Inflammatory macrophage (primary cell): Measurements from ENCODE around the gene PSMD13.
"Not testable (repeated sequence)": the region's sequence is repeated elsewhere in the genome, so short reads cannot be mapped to it uniquely, and the experiment has no call there.

Experiments used
- DNase-seq, 2 donors: peaks; one replicate each; pipeline ENCODE4 v3.0.0-alpha.2; 2020 to 2022
- total RNA-seq, 18 experiments: gene quantifications; one replicate each; lab custom pipeline; 2026; ENCODE audit warnings: mixed read lengths in 6 of 18, inconsistent platforms in 2 of 18; lab: John Stamatoyannopoulos, UW

PSMD13 gene
- total RNA-seq: 48.7 to 104 (median 80.7) reads per million in 18 experiments

- peak; percentile 94 to 98 for DNase-seq
These were observed at the start of gene PSMD13 for GRCh38 chr11:236774-237767. TSS of gene PSMD13 (plus strand) at chr11:236976. CDS start at chr11:237050, 74 bp downstream.

- not testable (repeated sequence) for DNase-seq
These were observed 47.5 kb upstream of the PSMD13 start for GRCh38 chr11:189200-189783.

GRCh38 chr11:189843-190311, 46.9 kb upstream of the PSMD13 start:
- not testable (repeated sequence) for DNase-seq

GRCh38 chr11:190546-190945, 46.2 kb upstream of the PSMD13 start:
- DNase-seq: not testable (repeated sequence)

- not testable (repeated sequence) for DNase-seq
These were observed 45.0 kb upstream of the PSMD13 start for GRCh38 chr11:191490-192478.

GRCh38 chr11:192674-193128, 44.1 kb upstream of the PSMD13 start, which contains the start of gene SCGB1C1:
TSS of gene SCGB1C1 (plus strand) at chr11:193078. CDS start at chr11:193100, 22 bp downstream.
- DNase-seq: not testable (repeated sequence)

- not testable (repeated sequence) for DNase-seq
These were observed 43.3 kb upstream of the PSMD13 start for GRCh38 chr11:193481-193880.

- no peak for DNase-seq
These were observed 39.7 kb upstream of the PSMD13 start for GRCh38 chr11:196786-197731.

GRCh38 chr11:197741-198235, 39.0 kb upstream of the PSMD13 start:
- DNase-seq: no peak

GRCh38 chr11:198236-198806, 38.5 kb upstream of the PSMD13 start:
- no peak for DNase-seq

- DNase-seq: no peak
These were observed 37.7 kb upstream of the PSMD13 start for GRCh38 chr11:199004-199581.

GRCh38 chr11:199782-200181, 37.0 kb upstream of the PSMD13 start:
- no peak for DNase-seq

GRCh38 chr11:200224-201003, 36.4 kb upstream of the PSMD13 start:
- DNase-seq: no peak

- DNase-seq: peak in 1 of 2 donors; percentile 21
These were observed 34.8 kb upstream of the PSMD13 start for GRCh38 chr11:201966-202365.

GRCh38 chr11:202490-202889, 34.3 kb upstream of the PSMD13 start:
- no peak for DNase-seq

GRCh38 chr11:203056-203944, 33.5 kb upstream of the PSMD13 start:
- DNase-seq: no peak

GRCh38 chr11:203945-204586, 32.7 kb upstream of the PSMD13 start:
- DNase-seq: no peak
